Endodermal cell (in vitro differentiated cells): ENCODE results near the gene MRPS34. TPM values are rescaled to one million over a fixed set of nuclear protein-coding genes. Genes with fewer than 3 reads are reported as not detected.

Source experiments
- DNase-seq: peaks from one replicate; pipeline ENCODE4 v3.0.0-alpha.2; 2017
- H3K27ac ChIP-seq: 2 replicates; pipeline ENCODE4 v1.5.1; 2013; ENCODE audit warnings: mild to moderate bottlenecking, low read depth, low read length, moderate library complexity
- H3K27me3 ChIP-seq: 2 replicates; pipeline ENCODE4 v1.6.1; 2013; ENCODE audit warnings: mild to moderate bottlenecking, low read length, moderate library complexity; ENCODE audit not compliant: insufficient read depth, control insufficient read depth, poor library complexity, severe bottlenecking
- H3K36me3 ChIP-seq: 2 replicates; pipeline ENCODE4 v1.7.0; 2013; ENCODE audit warnings: mild to moderate bottlenecking, low read length, moderate library complexity; ENCODE audit not compliant: control insufficient read depth, insufficient read depth
- H3K4me1 ChIP-seq: one replicate; pipeline ENCODE4 v1.7.0; 2013; ENCODE audit warnings: low read length; ENCODE audit not compliant: control insufficient read depth, insufficient read depth
- H3K4me3 ChIP-seq: 2 replicates; pipeline ENCODE4 v1.5.1; 2013; ENCODE audit warnings: mild to moderate bottlenecking, low read length, moderate library complexity
- H3K9ac ChIP-seq: 2 replicates; pipeline ENCODE4 v1.6.1; 2013; ENCODE audit warnings: mild to moderate bottlenecking, low read length, moderate library complexity; ENCODE audit not compliant: poor library complexity, severe bottlenecking; ENCODE audit errors: extremely low read depth
- H3K9me3 ChIP-seq: 2 replicates; pipeline ENCODE4 v1.6.1; 2013; ENCODE audit warnings: mild to moderate bottlenecking, low read length, moderate library complexity; ENCODE audit not compliant: control insufficient read depth
- H3K27ac Mint-ChIP-seq: 2 replicates; pipeline ENCODE4 v1.8.0; 2020; ENCODE audit warnings: mixed read lengths
- H3K27me3 Mint-ChIP-seq: 2 replicates; pipeline ENCODE4 v1.8.0; 2021; ENCODE audit warnings: mild to moderate bottlenecking, mixed read lengths; ENCODE audit not compliant: insufficient read depth
- H3K36me3 Mint-ChIP-seq: 2 replicates; pipeline ENCODE4 v1.8.0; 2020; ENCODE audit warnings: low read depth, mixed read lengths
- H3K4me1 Mint-ChIP-seq: 2 replicates; pipeline ENCODE4 v1.8.0; 2020; ENCODE audit warnings: mixed read lengths
- H3K4me3 Mint-ChIP-seq: 2 replicates; pipeline ENCODE4 v1.8.0; 2020; ENCODE audit warnings: mild to moderate bottlenecking, moderate library complexity, mixed read lengths
- H3K9me3 Mint-ChIP-seq: 2 replicates; pipeline ENCODE4 v1.8.0; 2020; ENCODE audit warnings: mild to moderate bottlenecking, mixed read lengths
- WGBS, 2 experiments: methylation state at CpG; one replicate each; pipeline versions ENCODE4 v1.1.5 to v1.1.7; 2013; ENCODE audit warnings: missing lambda C conversion rate in 2 of 2, mixed read lengths in 1 of 2; ENCODE audit not compliant: insufficient coverage in 1 of 2, insufficient read length in 1 of 2; 5-methylcytosine and 5-hydroxymethylcytosine counted together
- total RNA-seq, 2 donors: library from RNA; stranded (reverse); fragmentation: NEBNext Ultra II Directional in 1 of 2; extraction: Animal tissue kit (Norgen Biotek cat#: 25700) in 1 of 2; gene quantifications; 2 replicates in 1 of 2; 3 replicates in 1 of 2; pipeline ENCODE4 v1.2.1, GENCODE V29; 2021
- TF ChIP-seq, protein P1 (sequence below): fragments of 200-600 bp; sonication (generic); conservative IDR thresholded peaks from 2 replicates; pipeline ENCODE4 v1.5.0; 2021; ENCODE audit warnings: antibody characterized with exemption, mild to moderate bottlenecking

MRPS34 gene
- total RNA-seq, 2 donors from 2014 or later, result 137 to 164 TPM

DNA sequence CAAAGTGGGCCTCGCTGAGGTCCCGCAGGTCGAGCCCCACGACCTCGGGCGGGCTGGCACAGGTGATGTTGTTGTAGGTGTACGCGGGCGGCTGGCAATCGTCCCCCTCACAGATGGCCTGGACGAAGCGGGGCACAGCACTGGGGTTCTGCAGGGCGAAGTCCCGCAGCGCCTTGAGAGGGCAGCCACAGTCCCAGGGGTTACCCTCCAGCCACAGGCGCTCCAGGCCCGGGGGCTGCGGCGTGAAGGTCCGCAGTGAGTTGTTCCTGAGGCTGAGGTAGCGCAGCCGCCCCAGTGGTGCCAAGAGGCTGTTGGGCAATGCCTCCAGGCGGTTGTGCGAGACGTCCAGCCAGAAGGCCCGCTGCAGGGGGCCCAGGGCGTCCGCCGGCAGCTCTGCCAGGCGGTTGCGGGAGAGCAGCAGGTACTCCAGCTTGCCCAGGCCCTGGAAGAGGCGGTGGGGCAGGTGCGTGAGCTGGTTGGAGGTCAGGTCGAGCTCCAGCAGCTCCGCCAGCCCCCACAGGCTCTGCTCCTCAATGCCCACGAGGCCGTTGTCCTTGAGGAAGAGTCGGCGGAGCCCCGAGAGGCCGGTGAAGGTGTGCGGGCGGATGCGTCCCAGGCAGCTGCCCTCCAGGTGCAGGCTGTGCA is 17.8 kb upstream of the MRPS34 start:
- H3K27ac Mint-ChIP-seq, result no peak overlapping the region
- H3K27ac ChIP-seq, result no peak overlapping the region
- no peaks in the 10 kb centered on the region for H3K9me3 Mint-ChIP-seq
- no peaks in the 10 kb centered on the region for H3K27me3 ChIP-seq
- H3K4me1 ChIP-seq, result no peaks in the 10 kb centered on the region
- peaks cover 2% of the 10 kb centered on the region for H3K36me3 ChIP-seq
- 95 to 97% methylated on average over 42 to 44 of the region's 44 CpGs for WGBS, 2 experiments
- H3K9ac ChIP-seq, result no peak overlapping the region
- H3K4me3 ChIP-seq, result no peak overlapping the region
- peak; percentile 39 for DNase-seq
- no peaks in the 10 kb centered on the region for H3K9me3 ChIP-seq
- TF ChIP-seq, protein P1, sequence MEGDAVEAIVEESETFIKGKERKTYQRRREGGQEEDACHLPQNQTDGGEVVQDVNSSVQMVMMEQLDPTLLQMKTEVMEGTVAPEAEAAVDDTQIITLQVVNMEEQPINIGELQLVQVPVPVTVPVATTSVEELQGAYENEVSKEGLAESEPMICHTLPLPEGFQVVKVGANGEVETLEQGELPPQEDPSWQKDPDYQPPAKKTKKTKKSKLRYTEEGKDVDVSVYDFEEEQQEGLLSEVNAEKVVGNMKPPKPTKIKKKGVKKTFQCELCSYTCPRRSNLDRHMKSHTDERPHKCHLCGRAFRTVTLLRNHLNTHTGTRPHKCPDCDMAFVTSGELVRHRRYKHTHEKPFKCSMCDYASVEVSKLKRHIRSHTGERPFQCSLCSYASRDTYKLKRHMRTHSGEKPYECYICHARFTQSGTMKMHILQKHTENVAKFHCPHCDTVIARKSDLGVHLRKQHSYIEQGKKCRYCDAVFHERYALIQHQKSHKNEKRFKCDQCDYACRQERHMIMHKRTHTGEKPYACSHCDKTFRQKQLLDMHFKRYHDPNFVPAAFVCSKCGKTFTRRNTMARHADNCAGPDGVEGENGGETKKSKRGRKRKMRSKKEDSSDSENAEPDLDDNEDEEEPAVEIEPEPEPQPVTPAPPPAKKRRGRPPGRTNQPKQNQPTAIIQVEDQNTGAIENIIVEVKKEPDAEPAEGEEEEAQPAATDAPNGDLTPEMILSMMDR, result no peak
- peaks cover 11% of the 10 kb centered on the region for H3K36me3 Mint-ChIP-seq
- H3K4me1 Mint-ChIP-seq, result no peaks in the 10 kb centered on the region
- H3K27me3 Mint-ChIP-seq, result no peaks in the 10 kb centered on the region
- no peak overlapping the region for H3K4me3 Mint-ChIP-seq

DNA sequence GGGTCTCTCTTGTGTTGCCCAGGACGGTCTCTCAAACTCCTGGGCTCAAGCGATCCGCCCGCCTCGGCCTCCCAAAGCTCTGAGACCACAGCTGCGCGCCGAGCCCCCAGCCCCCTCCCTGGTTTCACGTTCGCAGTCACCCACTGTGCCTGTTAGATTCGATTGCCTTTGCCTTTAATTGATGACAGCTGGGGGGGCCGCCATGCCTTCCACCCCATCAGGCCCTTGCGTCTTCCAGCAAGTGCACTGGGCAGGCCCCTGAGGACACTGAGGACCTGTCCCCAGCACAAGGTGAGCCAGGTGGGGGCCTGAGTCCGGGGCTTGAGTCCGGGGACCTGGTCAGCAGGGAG is 17.3 kb upstream of the MRPS34 start:
- Histone ChIP-seq H3K4me1 (no peaks in the 10 kb centered on the region), H3K36me3 (peaks cover 4% of the 10 kb centered on the region), H3K4me3 (no peak overlapping the region), H3K9ac (no peak overlapping the region), H3K9me3 (no peaks in the 10 kb centered on the region), H3K27ac (no peak overlapping the region), H3K27me3 (no peaks in the 10 kb centered on the region)
- no peak overlapping the region for H3K27ac Mint-ChIP-seq
- no peaks in the 10 kb centered on the region for H3K9me3 Mint-ChIP-seq
- H3K4me1 Mint-ChIP-seq, result no peaks in the 10 kb centered on the region
- no peaks in the 10 kb centered on the region for H3K27me3 Mint-ChIP-seq
- H3K36me3 Mint-ChIP-seq, result peaks cover 11% of the 10 kb centered on the region
- TF ChIP-seq, protein P1, result no peak
- 92 to 94% methylated on average over 10 to 15 of the region's 15 CpGs for WGBS, 2 experiments
- DNase-seq, result no peak
- no peak overlapping the region for H3K4me3 Mint-ChIP-seq

DNA sequence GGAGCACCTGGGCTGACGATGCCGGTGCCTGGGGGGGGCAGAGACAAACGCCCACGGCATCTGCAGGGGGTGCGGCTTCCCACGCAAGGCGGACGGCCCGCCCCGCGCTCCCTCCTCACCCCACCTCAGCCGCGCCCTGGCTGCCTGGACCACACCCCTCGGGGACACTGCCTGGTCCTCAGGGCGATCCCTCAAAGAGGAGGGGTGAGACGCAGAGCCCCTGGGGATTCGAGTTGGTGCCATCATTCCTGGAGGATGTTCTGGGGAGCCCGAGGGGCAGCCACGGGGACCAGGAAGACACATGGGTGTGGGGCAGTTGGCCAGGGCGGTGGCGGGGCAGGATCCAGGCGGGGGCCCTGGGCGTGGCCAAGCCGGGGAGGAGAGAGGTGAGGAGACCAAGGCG is 16.7 kb upstream of the MRPS34 start:
- Mint-ChIP-seq H3K4me1 (no peaks in the 10 kb centered on the region), H3K27ac (no peak overlapping the region), H3K4me3 (no peak overlapping the region), H3K9me3 (no peaks in the 10 kb centered on the region), H3K27me3 (no peaks in the 10 kb centered on the region), H3K36me3 (peaks cover 13% of the 10 kb centered on the region)
- no peak overlapping the region for H3K27ac ChIP-seq
- TF ChIP-seq, protein P1, result no peak
- H3K4me3 ChIP-seq, result no peak overlapping the region
- H3K36me3 ChIP-seq, result peaks cover 4% of the 10 kb centered on the region
- no peaks in the 10 kb centered on the region for H3K4me1 ChIP-seq
- no peaks in the 10 kb centered on the region for H3K9me3 ChIP-seq
- no peaks in the 10 kb centered on the region for H3K27me3 ChIP-seq
- DNase-seq, result peak; percentile 38
- H3K9ac ChIP-seq, result no peak overlapping the region
- 90 to 95% methylated on average over 9 to 25 of the region's 25 CpGs for WGBS, 2 experiments
